Calu3 (cell line): ENCODE measurements around the gene PTPN23. TPM values are rescaled to one million over a fixed set of nuclear protein-coding genes. Genes with fewer than 3 reads are reported as not detected.
A peak's percentile ranks its signal among the peaks of the same experiment; 100 is the strongest.

ENCODE experiments used
- BruUV-seq: library from RNA; stranded (reverse); fragments of 400-500 nt; replicated peaks from 2 replicates; lab custom pipeline; 2021; lab: Mats Ljungman, UMichigan
- CTCF ChIA-PET: fragments of 300-600 bp; sonication (Branson Sonifier 250); formaldehyde crosslinking; loops from one replicate; lab custom pipeline; 2022; ENCODE audit warnings: antibody characterized with exemption; lab: Charles Lee
- DNase-seq: peaks from one replicate; pipeline ENCODE4 v3.0.0; 2022
- H3K27ac Mint-ChIP-seq: one replicate; pipeline ENCODE4 v1.8.0; 2022; ENCODE audit warnings: mixed read lengths; ENCODE audit not compliant: unreplicated experiment
- H3K27me3 Mint-ChIP-seq: one replicate; pipeline ENCODE4 v1.8.0; 2022; ENCODE audit warnings: mixed read lengths; ENCODE audit not compliant: unreplicated experiment
- H3K36me3 Mint-ChIP-seq: one replicate; pipeline ENCODE4 v1.8.0; 2022; ENCODE audit warnings: mild to moderate bottlenecking, moderate library complexity, mixed read lengths; ENCODE audit not compliant: insufficient read depth, unreplicated experiment
- H3K4me1 Mint-ChIP-seq: one replicate; pipeline ENCODE4 v1.8.0; 2022; ENCODE audit warnings: mild to moderate bottlenecking, low read depth, mixed read lengths; ENCODE audit not compliant: unreplicated experiment
- H3K4me3 Mint-ChIP-seq: one replicate; pipeline ENCODE4 v1.8.0; 2022; ENCODE audit warnings: mild to moderate bottlenecking, low read depth, moderate library complexity, mixed read lengths; ENCODE audit not compliant: unreplicated experiment
- H3K9me3 Mint-ChIP-seq: one replicate; pipeline ENCODE4 v1.8.0; 2022; ENCODE audit warnings: low read depth, mixed read lengths; ENCODE audit not compliant: unreplicated experiment
- CTCF ChIP-seq: fragments of 200-600 bp; IDR thresholded peaks from one replicate; pipeline ENCODE4 v1.8.0; 2022; ENCODE audit warnings: antibody characterized with exemption; ENCODE audit not compliant: unreplicated experiment
- intact Hi-C: fragments of 100-400 bp; cut with micrococcal nuclease; formaldehyde crosslinking; loops from one replicate; pipeline ENCODE4 v1.10.0; 2022; ENCODE audit not compliant: unreplicated experiment
- total RNA-seq: library from RNA; stranded (reverse); gene quantifications from 2 replicates; pipeline ENCODE4 v1.2.3, GENCODE V29; 2022

Gene PTPN23
- total RNA-seq, 1 experiment from 2014 or later: 57.6 TPM

- H3K36me3 Mint-ChIP-seq: peaks cover 55% of the 10 kb centered on the region
- no peak for DNase-seq
- CTCF ChIA-PET: no interaction called here
- no peak overlapping the region for H3K4me3 Mint-ChIP-seq
- intact Hi-C loops: loop anchor here (2.0 to 5.0 kb wide), 2 partner anchors 55 to 367 kb away; partner anchors contain the start of gene SCAP
- TF ChIP-seq CTCF: no peak
- no TSS peak for BruUV-seq
- H3K27ac Mint-ChIP-seq: no peak overlapping the region
- no peaks in the 10 kb centered on the region for H3K4me1 Mint-ChIP-seq
- H3K9me3 Mint-ChIP-seq: no peaks in the 10 kb centered on the region
- no peaks in the 10 kb centered on the region for H3K27me3 Mint-ChIP-seq
Measured at GRCh38 chr3:47420044-47420430, 39.2 kb downstream of the PTPN23 start.

- Mint-ChIP-seq H3K27ac (peak overlapping the region; percentile 17), H3K4me3 (no peak overlapping the region), H3K4me1 (no peaks in the 10 kb centered on the region), H3K27me3 (no peaks in the 10 kb centered on the region), H3K9me3 (no peaks in the 10 kb centered on the region), H3K36me3 (peaks cover 47% of the 10 kb centered on the region)
- intact Hi-C loops: loop anchor here (2.0 to 5.0 kb wide), 2 partner anchors 54 to 367 kb away; partner anchors contain the start of gene SCAP
- DNase-seq: peak; percentile 92
- CTCF ChIA-PET: interaction anchor here (0.5 to 3.0 kb wide), 8 partner anchors 13 to 702 kb away, joined by 3 to 20 read pairs (median 4); partner anchors contain the start of genes PTPN23 and SCAP
- BruUV-seq: no TSS peak
- TF ChIP-seq CTCF: peak; percentile 83
Measured at GRCh38 chr3:47420511-47421484, 40.0 kb downstream of the PTPN23 start.

GRCh38 chr3:47421741-47422649 is 41.2 kb downstream of the PTPN23 start:
- intact Hi-C loops: loop anchor here (2.0 to 5.0 kb wide), 2 partner anchors 53 to 365 kb away; partner anchors contain the start of gene SCAP
- BruUV-seq: no TSS peak

More at GRCh38 chr3:47421741-47422649, 41.2 kb downstream of the PTPN23 start:
- CTCF ChIA-PET: interaction anchor here (0.6 to 3.0 kb wide), 4 partner anchors 17 to 71 kb away, joined by 3 to 20 read pairs (median 4); partner anchors contain the start of genes PTPN23 and SCAP
- Mint-ChIP-seq H3K27me3 (no peaks in the 10 kb centered on the region), H3K27ac (peak overlapping the region; percentile 56), H3K36me3 (peaks cover 41% of the 10 kb centered on the region), H3K9me3 (no peaks in the 10 kb centered on the region), H3K4me1 (no peaks in the 10 kb centered on the region), H3K4me3 (no peak overlapping the region)
- no peak for TF ChIP-seq CTCF
- DNase-seq: peak; percentile 49
